GM12878 (cell line): ENCODE results near the gene GPSM1.

Experiments used
- CREB1 ChIP-seq: IDR thresholded peaks from 2 replicates; pipeline ENCODE4 v1.6.1; 2012; ENCODE audit warnings: low read depth, mild to moderate bottlenecking, inconsistent platforms
- CREM ChIP-seq: IDR thresholded peaks from 2 replicates; pipeline ENCODE4 v1.6.1; 2014; ENCODE audit warnings: antibody characterized with exemption, low read depth
- CTCF ChIP-seq, 3 experiments: IDR thresholded peaks in 2 of 3; conservative IDR thresholded peaks in 1 of 3; 2 replicates each; pipeline ENCODE4 v1.5.1; 2011; ENCODE audit warnings: low read depth in 3 of 3, low read length in 3 of 3, mild to moderate bottlenecking in 3 of 3, control low read depth in 2 of 3, moderate library complexity in 2 of 3, inconsistent platforms in 1 of 3, mixed read lengths in 1 of 3; ENCODE audit not compliant: control insufficient read depth in 2 of 3, insufficient read depth in 1 of 3; ENCODE audit errors: extremely low read depth in 1 of 3
- ESRRA ChIP-seq: IDR thresholded peaks from 2 replicates; pipeline ENCODE4 v1.6.1; 2012; ENCODE audit warnings: mild to moderate bottlenecking, low read length, improper control_type of control experiment
- EZH2 ChIP-seq: IDR thresholded peaks from 2 replicates; pipeline ENCODE4 v1.6.1; 2012; ENCODE audit warnings: low read depth, mild to moderate bottlenecking, control low read depth, inconsistent platforms, low read length, borderline replicate concordance; ENCODE audit not compliant: control insufficient read depth
- JUNB ChIP-seq: IDR thresholded peaks from 2 replicates; pipeline ENCODE4 v1.6.1; 2016; ENCODE audit warnings: antibody characterized with exemption, mild to moderate bottlenecking
- MXI1 ChIP-seq: fragments of 150-350 bp; IDR thresholded peaks from 2 replicates; pipeline ENCODE4 v1.6.1; 2011; ENCODE audit warnings: low read depth, mild to moderate bottlenecking, inconsistent platforms, low read length, improper control_type of control experiment
- MYC ChIP-seq: IDR thresholded peaks from 2 replicates; pipeline ENCODE4 v1.6.1; 2011; ENCODE audit warnings: mild to moderate bottlenecking, low read length, moderate library complexity, inconsistent platforms; ENCODE audit not compliant: insufficient read depth, insufficient replicate concordance, insufficient read length, severe bottlenecking
- POLR2A ChIP-seq: IDR thresholded peaks from 2 replicates; pipeline ENCODE4 v1.6.1; 2011; ENCODE audit warnings: low read depth, mild to moderate bottlenecking, low read length
- POLR2AphosphoS2 ChIP-seq: IDR thresholded peaks from 2 replicates; pipeline ENCODE4 v1.6.1; 2011; ENCODE audit warnings: low read depth, mild to moderate bottlenecking, low read length, improper control_type of control experiment, moderate library complexity
- TAF1 ChIP-seq: IDR thresholded peaks from 2 replicates; pipeline ENCODE4 v1.6.1; 2011; ENCODE audit warnings: mild to moderate bottlenecking, low read depth, low read length, borderline replicate concordance
- USF2 ChIP-seq: IDR thresholded peaks from 2 replicates; pipeline ENCODE4 v1.6.1; 2011; ENCODE audit warnings: low read depth, low read length, improper control_type of control experiment, borderline replicate concordance
- TF ChIP-seq, protein P1 (sequence below): IDR thresholded peaks from 2 replicates; pipeline ENCODE4 v1.6.1; 2011; ENCODE audit warnings: borderline replicate concordance, low read depth, mild to moderate bottlenecking, moderate library complexity, low read length; ENCODE audit not compliant: insufficient read depth, poor library complexity, severe bottlenecking

- TF ChIP-seq CREM (no peak), CTCF (IDR thresholded peaks at IDR 0.05 in 2 of 3, conservative IDR thresholded peaks at IDR 0.05 in 1 of 3; ENCODE audit: control insufficient read depth in 2 of 3, extremely low read depth in 1 of 3, insufficient read depth in 1 of 3, low read depth in 3 of 3, low read length in 3 of 3) (no peak), ESRRA (no peak), MXI1 (no peak), POLR2AphosphoS2 (no peak), POLR2A (peak; percentile 55; the same call in 1 of the 2 replicates), TAF1 (no peak), MYC (no peak), EZH2 (no peak), JUNB (no peak), USF2 (no peak), CREB1 (no peak)
- TF ChIP-seq, protein P1, sequence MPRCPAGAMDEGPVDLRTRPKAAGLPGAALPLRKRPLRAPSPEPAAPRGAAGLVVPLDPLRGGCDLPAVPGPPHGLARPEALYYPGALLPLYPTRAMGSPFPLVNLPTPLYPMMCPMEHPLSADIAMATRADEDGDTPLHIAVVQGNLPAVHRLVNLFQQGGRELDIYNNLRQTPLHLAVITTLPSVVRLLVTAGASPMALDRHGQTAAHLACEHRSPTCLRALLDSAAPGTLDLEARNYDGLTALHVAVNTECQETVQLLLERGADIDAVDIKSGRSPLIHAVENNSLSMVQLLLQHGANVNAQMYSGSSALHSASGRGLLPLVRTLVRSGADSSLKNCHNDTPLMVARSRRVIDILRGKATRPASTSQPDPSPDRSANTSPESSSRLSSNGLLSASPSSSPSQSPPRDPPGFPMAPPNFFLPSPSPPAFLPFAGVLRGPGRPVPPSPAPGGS: no peak
Measured at GRCh38 chr9:136374183-136374575, 46.8 kb downstream of the GPSM1 start.
